Stimulated activated CD4-positive, alpha-beta T cell treated with anti-CD3 and anti-CD28 coated beads, Interleukin-15, amount 100 ng/mL, for 24 hours (primary cell): Measurements from ENCODE around the gene VCAN.

Source experiments
- DNase-seq: peaks from one replicate; pipeline ENCODE4 v3.0.0-alpha.2; 2020

The VCAN gene

DNA sequence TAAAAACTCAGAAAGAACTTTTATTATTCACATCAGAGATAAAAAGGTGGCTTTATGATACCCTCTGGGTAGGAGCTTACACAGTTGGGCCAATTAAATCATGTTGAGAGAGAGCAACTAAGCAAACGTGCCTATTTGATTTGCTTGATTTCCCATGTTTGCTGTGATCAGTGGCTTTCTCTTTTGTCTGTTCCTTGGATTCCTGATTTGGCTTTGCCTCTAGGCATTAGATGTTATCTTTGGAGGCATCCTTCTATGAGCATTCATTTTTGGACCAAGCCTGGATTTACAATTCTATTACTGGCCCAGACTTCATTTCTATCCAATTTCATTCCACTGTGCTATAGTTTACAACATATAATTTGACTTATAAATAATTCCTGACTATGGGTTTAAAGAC is 35.9 kb downstream of the VCAN start:
- DNase-seq: no peak

DNA sequence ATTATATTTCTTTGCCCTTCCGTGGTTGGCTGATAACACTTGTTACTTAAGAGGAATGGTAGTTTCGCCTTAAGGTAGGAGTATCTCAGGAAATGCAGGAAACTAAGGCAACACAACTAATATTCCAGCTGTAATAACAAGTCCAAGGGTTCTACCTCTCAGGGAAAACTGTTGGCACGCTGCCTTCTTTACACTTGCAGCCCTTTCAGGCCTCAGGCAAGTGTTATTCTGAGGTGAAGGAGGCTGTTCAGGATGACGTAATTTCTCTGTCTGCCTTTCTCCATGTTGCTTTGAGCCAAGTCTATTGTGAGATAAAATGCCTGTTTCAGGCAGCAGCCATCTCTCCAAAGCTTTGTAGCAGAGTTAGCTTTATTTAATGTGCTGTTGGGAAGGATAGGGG is 38.0 kb downstream of the VCAN start:
- no peak for DNase-seq

DNA sequence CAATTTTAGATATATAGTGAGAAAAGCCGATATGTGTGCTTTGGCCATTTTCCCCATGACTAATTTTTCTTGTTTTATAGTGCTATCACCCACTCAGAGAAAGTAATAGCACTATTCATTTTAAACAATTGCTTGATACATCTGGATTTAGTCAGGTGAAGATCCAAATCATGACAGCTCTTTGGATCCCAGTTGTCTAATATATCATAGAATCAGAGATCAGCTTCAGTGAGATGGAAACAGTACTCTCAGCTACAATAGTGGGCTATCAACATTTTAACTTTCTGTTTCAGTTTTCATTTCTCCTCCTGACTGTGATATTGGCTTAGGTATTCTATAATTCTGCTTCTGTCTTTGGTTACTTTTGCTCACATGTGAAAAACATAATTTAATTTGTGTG is 38.7 kb downstream of the VCAN start:
- no peak for DNase-seq

DNA sequence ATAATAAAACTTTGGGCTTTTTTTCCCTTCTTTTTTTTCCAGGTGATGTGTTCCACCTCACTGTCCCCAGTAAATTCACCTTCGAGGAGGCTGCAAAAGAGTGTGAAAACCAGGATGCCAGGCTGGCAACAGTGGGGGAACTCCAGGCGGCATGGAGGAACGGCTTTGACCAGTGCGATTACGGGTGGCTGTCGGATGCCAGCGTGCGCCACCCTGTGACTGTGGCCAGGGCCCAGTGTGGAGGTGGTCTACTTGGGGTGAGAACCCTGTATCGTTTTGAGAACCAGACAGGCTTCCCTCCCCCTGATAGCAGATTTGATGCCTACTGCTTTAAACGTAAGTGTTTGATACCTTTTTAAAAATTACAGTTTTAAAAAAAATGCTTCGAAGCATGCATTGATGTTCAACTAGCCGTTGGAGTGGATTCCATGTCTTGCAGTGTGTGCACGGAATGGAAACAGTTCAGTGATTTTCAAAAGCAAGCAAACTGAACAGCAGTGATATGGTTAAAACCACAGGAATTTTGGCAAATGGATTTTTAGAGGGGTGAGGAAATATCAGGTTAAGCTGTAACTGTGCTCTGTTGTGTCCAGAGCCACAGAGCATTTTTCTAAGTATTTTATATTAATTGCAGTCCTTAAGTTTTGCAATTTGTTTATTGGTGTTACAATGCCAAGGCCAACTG is 40.7 kb downstream of the VCAN start:
- DNase-seq: no peak

GRCh38 chr5:83513081-83513480 is 41.5 kb downstream of the VCAN start:
- no peak for DNase-seq

DNA sequence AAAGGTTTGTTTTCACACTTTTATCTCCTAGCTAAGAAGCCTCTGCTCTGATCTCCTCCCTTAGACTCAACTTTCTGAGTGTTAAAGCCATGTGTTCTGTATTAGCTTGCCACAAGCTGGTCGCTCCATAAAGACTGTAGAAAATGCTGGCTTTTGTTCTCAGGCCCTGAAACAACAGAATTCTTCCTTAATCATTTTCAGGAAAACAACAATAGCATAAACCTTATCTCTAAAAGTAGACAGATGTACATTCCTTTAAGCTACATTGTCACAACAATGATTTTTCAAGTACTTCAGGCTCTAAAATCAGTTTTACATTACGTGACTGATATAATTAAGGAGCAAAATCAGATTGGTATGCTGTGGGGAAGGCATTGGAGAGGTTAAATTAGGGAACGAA is 41.9 kb downstream of the VCAN start:
- no peak for DNase-seq

- no peak for DNase-seq
These were observed 44.8 kb downstream of the VCAN start for GRCh38 chr5:83516377-83516776.

DNA sequence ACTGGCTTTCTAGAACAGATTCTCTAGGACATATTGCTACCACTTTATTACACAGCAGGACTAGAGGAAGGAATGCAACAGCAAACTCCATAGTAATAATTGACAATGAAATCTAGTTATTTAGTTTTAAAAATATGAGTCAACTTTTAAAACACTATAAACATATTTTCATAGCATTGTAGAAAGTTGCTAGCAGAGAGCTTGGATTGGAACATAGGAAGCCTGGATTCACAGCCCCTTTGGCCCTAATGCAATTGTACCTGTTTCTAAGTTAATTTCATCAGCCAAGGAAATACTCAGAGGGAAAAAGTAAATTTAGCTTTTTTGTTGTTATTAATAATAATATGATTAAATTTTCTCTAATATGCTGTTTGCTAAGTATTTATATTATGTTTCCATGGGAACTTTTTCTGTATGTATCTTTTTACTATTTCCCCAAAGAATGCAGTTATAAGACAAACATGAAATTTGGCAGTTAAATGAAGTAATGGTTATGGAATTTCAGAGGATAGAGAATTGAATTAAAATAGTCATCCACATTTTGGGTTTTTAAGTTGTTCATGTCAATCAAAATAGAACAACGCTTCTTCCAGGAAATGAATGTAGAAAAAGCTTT is 45.6 kb downstream of the VCAN start:
- DNase-seq: no peak

- DNase-seq: no peak
These were observed 46.1 kb downstream of the VCAN start for GRCh38 chr5:83517688-83518085.

DNA sequence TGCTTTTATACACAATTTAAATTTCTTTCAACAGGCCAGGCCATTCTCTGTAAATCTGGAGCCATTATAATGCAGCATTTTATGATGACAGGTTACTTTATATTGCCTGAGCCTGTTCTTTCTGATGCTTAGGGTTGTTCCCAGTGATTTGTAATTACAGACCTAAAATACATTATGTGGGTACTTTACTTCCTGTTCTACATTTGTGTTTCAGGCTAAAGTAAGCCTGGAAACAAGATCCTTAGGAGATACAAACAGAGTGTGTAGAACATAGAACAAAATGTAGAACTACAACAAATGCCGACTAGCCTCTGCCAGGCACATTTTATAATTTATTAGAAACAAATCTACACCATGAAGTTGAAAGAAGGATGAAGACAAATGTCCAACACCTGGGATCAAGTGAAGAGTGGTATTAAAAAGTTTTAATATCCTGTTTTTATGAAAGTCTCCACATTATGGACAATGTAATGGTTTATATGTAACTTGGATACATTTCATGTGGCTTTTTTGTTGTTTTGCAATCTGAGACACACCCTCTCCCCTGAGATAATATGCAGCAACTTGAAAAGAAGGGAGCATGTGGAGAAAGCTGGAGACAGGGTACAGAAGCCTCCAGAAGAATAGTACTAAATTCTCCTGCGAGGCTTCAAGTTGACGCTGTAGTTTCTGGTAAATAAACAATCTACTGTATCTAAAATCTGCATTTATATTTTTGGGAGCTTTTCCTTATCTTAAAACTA is 46.9 kb downstream of the VCAN start:
- no peak for DNase-seq

- DNase-seq: no peak
These were observed 50.9 kb downstream of the VCAN start for GRCh38 chr5:83522446-83522845.

DNA sequence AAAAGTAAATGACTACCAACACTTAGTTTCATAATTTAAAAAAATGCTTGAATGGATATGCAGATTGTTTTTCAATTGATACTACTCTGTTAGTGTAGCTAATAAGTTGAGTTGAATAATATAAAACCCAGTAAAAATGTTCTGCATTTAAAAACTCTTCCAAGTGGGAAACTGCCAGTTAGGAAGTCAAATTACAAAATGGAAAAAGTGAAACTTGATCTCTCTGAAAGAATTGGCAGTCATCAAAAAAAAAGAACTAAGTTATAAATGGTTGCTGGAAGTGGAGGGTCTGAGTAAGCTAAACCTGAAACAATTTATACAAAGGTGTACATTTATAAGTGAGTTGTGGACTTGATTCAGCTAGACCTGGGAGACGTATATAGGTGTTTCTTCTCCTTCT is 52.4 kb downstream of the VCAN start:
- no peak for DNase-seq

- no peak for DNase-seq
These were observed 52.8 kb downstream of the VCAN start for GRCh38 chr5:83524345-83524744.

- DNase-seq: no peak
These were observed 53.4 kb downstream of the VCAN start for GRCh38 chr5:83524991-83525390.

DNA sequence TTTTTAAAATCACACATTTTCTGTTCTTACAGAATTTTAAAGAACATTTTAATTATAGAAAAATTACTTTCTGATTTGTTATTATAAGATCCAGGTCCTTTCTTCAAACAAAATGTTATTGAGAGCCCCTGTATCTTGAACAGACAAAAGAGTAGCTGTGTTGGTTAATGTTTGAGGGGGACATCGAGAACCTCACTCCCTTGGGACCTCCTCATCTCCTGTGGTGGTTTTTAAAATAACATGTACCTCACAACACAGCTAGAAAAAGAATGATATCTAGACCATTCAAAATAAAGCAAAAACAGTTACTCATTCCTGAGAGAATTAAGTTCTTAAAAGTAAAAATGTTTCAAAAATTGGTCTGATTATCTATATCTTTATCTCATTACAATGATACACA is 54.7 kb downstream of the VCAN start:
- DNase-seq: no peak

GRCh38 chr5:83527221-83527620 is 55.7 kb downstream of the VCAN start:
- no peak for DNase-seq

GRCh38 chr5:83527722-83528438 is 56.3 kb downstream of the VCAN start:
- no peak for DNase-seq

DNA sequence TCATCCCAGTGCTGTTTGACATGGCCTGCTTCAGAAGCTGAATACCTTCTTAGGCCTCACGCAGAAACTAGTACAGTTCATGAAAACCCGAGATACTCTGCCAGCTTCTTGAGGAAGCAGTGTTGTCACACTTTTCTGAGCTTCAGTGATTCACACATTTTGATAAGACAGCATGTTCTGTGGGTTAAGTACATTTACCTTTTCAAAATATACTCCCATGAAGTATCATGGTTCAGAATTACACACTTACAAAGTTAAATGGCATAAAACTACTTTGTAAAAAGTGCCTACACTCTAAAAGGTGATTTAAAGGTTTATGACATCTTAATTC is 56.9 kb downstream of the VCAN start:
- no peak for DNase-seq

GRCh38 chr5:83530193-83530592 is 58.6 kb downstream of the VCAN start:
- DNase-seq: no peak

DNA sequence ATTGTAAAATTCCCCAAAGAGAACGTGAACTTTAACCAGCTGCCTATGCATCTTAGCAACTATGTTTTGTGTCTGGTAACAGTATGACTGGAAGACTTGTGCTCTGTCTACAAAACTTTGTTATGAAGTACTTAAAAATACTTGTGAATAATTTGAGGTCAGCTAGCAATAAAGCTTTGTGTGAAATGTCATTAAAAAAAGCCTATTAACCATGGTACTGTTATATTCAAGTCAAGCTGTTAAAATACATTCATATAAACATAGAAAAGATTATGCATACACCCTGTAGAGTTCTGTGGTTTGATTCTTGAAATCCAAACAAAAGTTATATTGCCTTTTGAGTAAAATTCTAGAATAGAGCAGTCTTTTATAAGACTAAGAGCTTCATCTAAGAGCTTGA is 60.1 kb downstream of the VCAN start:
- no peak for DNase-seq

DNA sequence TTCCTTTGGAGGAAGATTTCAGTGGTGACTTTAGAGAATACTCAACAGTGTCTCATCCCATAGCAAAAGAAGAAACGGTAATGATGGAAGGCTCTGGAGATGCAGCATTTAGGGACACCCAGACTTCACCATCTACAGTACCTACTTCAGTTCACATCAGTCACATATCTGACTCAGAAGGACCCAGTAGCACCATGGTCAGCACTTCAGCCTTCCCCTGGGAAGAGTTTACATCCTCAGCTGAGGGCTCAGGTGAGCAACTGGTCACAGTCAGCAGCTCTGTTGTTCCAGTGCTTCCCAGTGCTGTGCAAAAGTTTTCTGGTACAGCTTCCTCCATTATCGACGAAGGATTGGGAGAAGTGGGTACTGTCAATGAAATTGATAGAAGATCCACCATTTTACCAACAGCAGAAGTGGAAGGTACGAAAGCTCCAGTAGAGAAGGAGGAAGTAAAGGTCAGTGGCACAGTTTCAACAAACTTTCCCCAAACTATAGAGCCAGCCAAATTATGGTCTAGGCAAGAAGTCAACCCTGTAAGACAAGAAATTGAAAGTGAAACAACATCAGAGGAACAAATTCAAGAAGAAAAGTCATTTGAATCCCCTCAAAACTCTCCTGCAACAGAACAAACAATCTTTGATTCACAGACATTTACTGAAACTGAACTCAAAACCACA is 67.4 kb downstream of the VCAN start:
- no peak for DNase-seq

GRCh38 chr5:83539463-83539790 is 67.9 kb downstream of the VCAN start:
- no peak for DNase-seq

DNA sequence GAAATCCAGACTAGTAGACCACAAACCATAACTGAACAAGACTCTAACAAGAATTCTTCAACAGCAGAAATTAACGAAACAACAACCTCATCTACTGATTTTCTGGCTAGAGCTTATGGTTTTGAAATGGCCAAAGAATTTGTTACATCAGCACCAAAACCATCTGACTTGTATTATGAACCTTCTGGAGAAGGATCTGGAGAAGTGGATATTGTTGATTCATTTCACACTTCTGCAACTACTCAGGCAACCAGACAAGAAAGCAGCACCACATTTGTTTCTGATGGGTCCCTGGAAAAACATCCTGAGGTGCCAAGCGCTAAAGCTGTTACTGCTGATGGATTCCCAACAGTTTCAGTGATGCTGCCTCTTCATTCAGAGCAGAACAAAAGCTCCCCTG is 68.6 kb downstream of the VCAN start:
- no peak for DNase-seq

GRCh38 chr5:83540783-83541182 is 69.2 kb downstream of the VCAN start:
- DNase-seq: no peak
